Breast epithelium (tissue), 4 donors: ENCODE data around the gene CDK19. TPM values are rescaled to one million over a fixed set of nuclear protein-coding genes. Genes with fewer than 3 reads are reported as not detected.

ENCODE experiments used
- DNase-seq, 2 donors: peaks; one replicate each; pipeline ENCODE4 v3.0.0-alpha.2; 2019; ENCODE audit warnings: low spot score in 2 of 2
- H3K27ac ChIP-seq, 2 donors: fragments of 200-600 bp; sonication (generic) in 1 of 2; one replicate each; pipeline ENCODE4 v1.5.1; 2016 to 2019; ENCODE audit warnings: mild to moderate bottlenecking in 1 of 2
- H3K27me3 ChIP-seq, 2 donors: fragments of 200-600 bp; sonication (generic) in 1 of 2; one replicate each; pipeline versions ENCODE4 v1.5.1 to v1.6.0; 2017 to 2019; ENCODE audit warnings: control low read depth in 1 of 2, mild to moderate bottlenecking in 1 of 2
- H3K36me3 ChIP-seq: fragments of 200-600 bp; one replicate; pipeline ENCODE4 v1.5.1; 2019
- H3K4me1 ChIP-seq, 2 donors: fragments of 200-600 bp; sonication (generic); one replicate each; pipeline ENCODE4 v1.5.1; 2016 to 2019; ENCODE audit warnings: control low read depth in 1 of 2
- H3K4me3 ChIP-seq, 3 donors: fragments of 200-600 bp; sonication (generic); 1 replicate in 2 of 3; 2 replicates in 1 of 3; pipeline ENCODE4 v1.5.1; 2016 to 2019; ENCODE audit warnings: mild to moderate bottlenecking in 3 of 3, moderate library complexity in 2 of 3
- H3K9me3 ChIP-seq, 2 donors: fragments of 200-600 bp; sonication (generic) in 1 of 2; one replicate each; pipeline ENCODE4 v1.5.1; 2016 to 2019; ENCODE audit warnings: control low read depth in 1 of 2
- POLR2A ChIP-seq: fragments of 450-650 bp; IDR thresholded peaks from one replicate; pipeline ENCODE4 v1.6.1; 2016; ENCODE audit warnings: antibody characterized with exemption, mild to moderate bottlenecking, moderate library complexity
- POLR2AphosphoS5 ChIP-seq, 3 donors: sonication (generic); formaldehyde crosslinking; IDR thresholded peaks; one replicate each; pipeline ENCODE4 v1.6.1; 2017; ENCODE audit warnings: antibody characterized with exemption in 3 of 3
- intact Hi-C: fragments of 100-400 bp; cut with DNase I; formaldehyde crosslinking; loops from one replicate; pipeline ENCODE4 v1.15.1; 2023; ENCODE audit warnings: low total_unique reads
- total RNA-seq, 3 donors: library from RNA; depleted of rRNA; stranded (reverse); fragments of >200 nt; gene quantifications; one replicate each; pipeline ENCODE4 v1.1.0, GENCODE V29; 2016
- TF ChIP-seq, protein P1 (sequence below), 3 donors: fragments of 450-650 bp; IDR thresholded peaks; one replicate each; pipeline ENCODE4 v1.5.1; 2016 to 2017; ENCODE audit warnings: antibody characterized with exemption in 3 of 3, mild to moderate bottlenecking in 3 of 3, moderate library complexity in 3 of 3

The CDK19 gene
- total RNA-seq, 3 donors from 2014 or later: 14.1 to 17.9 (median 17.9) TPM

DNA sequence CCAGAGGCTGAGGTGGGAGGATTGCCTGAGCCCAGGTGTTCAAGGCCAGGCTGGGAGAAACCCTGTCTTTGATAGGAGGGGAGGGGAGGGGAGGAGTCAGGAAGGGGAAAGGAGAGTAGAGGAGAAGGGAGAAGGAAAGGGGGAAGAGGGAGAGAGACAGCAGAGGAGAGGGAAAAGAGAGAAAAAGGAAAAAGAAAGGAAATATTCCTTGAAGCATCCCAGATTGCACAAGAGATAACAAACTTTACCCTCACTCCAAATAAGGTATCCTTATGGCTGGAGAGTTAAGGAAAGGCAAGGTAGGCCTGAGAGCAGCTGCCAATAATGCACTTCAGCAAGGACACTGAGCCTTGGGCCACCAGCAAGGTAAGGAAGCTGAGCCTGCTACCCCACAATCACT is 172.6 kb downstream of the CDK19 start:
- Histone ChIP-seq H3K4me1 (no peaks in the 10 kb centered on the region), H3K27ac (no peak overlapping the region), H3K9me3 (peaks cover 0 to 3% of the 10 kb centered on the region in 2 donors), H3K4me3 (no peak overlapping the region), H3K27me3 (no peaks in the 10 kb centered on the region), H3K36me3 (peaks cover 3% of the 10 kb centered on the region)
- TF ChIP-seq POLR2A (no peak), POLR2AphosphoS5 (IDR thresholded peaks at IDR 0.05) (no peak)
- TF ChIP-seq, protein P1, sequence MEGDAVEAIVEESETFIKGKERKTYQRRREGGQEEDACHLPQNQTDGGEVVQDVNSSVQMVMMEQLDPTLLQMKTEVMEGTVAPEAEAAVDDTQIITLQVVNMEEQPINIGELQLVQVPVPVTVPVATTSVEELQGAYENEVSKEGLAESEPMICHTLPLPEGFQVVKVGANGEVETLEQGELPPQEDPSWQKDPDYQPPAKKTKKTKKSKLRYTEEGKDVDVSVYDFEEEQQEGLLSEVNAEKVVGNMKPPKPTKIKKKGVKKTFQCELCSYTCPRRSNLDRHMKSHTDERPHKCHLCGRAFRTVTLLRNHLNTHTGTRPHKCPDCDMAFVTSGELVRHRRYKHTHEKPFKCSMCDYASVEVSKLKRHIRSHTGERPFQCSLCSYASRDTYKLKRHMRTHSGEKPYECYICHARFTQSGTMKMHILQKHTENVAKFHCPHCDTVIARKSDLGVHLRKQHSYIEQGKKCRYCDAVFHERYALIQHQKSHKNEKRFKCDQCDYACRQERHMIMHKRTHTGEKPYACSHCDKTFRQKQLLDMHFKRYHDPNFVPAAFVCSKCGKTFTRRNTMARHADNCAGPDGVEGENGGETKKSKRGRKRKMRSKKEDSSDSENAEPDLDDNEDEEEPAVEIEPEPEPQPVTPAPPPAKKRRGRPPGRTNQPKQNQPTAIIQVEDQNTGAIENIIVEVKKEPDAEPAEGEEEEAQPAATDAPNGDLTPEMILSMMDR (IDR thresholded peaks at IDR 0.05): no peak
- intact Hi-C loops: no loop called here
- no peak for DNase-seq

DNA sequence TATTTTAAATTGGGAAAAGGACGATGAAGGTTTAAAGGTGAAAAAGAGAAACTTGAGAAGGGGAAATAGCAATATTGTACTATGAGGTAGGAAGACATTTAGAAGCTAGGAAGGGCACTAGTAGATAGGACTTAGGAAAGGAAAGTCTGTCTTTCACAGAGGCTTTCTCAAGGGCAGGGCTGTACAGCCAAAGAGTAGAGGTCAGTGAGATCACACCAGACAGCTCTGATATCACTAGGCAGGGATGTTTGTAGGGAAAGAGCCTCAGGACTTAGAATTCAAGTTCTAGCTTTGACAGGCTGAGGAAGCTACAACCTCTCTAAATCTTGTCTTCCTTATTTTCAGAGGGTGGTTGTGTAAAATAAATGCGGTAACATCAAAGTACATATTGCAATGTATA is 178.5 kb downstream of the CDK19 start:
- Histone ChIP-seq H3K36me3 (peaks cover 3% of the 10 kb centered on the region), H3K4me3 (no peak overlapping the region), H3K27me3 (no peaks in the 10 kb centered on the region), H3K27ac (no peak overlapping the region), H3K4me1 (no peaks in the 10 kb centered on the region), H3K9me3 (no peaks in the 10 kb centered on the region)
- no peak for DNase-seq
- intact Hi-C loops: no loop called here
- TF ChIP-seq POLR2A (no peak), POLR2AphosphoS5 (IDR thresholded peaks at IDR 0.05) (no peak)
- TF ChIP-seq, protein P1 (IDR thresholded peaks at IDR 0.05): no peak

DNA sequence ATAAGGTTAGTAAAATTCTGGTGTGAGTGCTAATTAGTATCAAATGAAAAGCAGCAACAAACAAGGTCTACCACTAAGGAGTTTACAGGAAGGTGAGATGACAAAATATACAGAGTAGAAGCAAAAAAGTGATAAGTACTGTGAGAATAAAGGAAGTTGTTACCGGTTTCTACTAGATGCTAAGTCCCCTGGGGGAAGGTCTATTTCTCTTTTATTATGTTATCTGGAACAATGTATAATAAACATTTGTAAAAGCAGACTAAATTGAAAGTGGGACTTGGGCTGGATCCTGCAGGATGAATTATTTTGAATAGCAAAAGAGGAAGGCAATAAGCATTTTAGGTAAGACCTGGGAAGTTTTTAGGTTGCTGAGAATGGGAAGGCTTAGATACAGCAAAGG is 180.2 kb downstream of the CDK19 start:
- intact Hi-C loops: no loop called here
- DNase-seq: no peak
- no peak for TF ChIP-seq POLR2AphosphoS5 (IDR thresholded peaks at IDR 0.05)
- no peak for TF ChIP-seq POLR2A
- TF ChIP-seq, protein P1 (IDR thresholded peaks at IDR 0.05): no peak
- Histone ChIP-seq H3K36me3 (peaks cover 3% of the 10 kb centered on the region), H3K4me3 (no peak overlapping the region), H3K27me3 (no peaks in the 10 kb centered on the region), H3K9me3 (no peaks in the 10 kb centered on the region), H3K4me1 (no peaks in the 10 kb centered on the region), H3K27ac (no peak overlapping the region)

DNA sequence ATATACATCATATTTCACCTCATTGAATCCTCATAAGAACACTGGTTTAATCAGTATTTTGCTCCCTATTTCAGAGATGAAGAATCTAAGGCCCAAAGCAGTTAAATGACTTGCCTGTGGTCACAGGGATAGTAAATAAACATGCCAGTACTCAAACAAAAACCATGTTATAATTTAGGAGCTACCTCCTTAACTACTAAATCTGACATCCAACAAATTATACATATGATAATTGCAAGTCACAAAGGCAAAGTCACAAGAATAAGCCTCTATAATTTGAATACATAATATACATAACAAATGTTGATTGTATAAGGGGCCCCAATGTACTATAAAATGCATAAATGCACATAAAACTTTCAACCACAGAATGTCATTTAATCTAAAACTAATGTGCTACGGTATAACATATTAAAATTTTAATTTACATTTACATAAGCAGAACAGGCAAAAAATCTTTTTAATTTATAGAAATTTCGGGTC is 181.5 kb downstream of the CDK19 start:
- Histone ChIP-seq H3K4me1 (no peaks in the 10 kb centered on the region), H3K27ac (no peak overlapping the region), H3K4me3 (no peak overlapping the region), H3K9me3 (no peaks in the 10 kb centered on the region), H3K27me3 (no peaks in the 10 kb centered on the region), H3K36me3 (peaks cover 3% of the 10 kb centered on the region)
- no peak for DNase-seq
- TF ChIP-seq, protein P1 (IDR thresholded peaks at IDR 0.05): no peak
- TF ChIP-seq POLR2A (no peak), POLR2AphosphoS5 (IDR thresholded peaks at IDR 0.05) (no peak)
- intact Hi-C loops: no loop called here

DNA sequence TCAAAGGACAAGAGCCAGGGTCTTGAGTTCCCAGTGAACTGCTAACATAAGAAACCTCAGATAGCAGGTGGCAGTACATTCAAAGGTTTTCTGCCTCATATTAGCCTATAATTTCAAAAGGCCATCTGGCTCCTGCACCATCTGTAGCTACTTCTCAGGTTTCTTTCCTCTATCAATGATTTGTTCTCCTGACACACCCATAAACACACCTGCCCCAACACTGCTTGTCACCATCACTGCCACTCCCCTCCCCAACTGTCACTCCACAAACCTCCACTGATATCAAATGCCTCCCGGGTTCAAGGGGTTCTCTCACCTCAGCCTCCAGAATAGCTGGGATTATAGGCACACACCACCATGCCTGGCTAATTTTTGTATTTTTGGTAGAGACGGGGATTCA is 186.1 kb downstream of the CDK19 start:
- no peak for DNase-seq
- Histone ChIP-seq H3K36me3 (no peaks in the 10 kb centered on the region), H3K4me1 (no peaks in the 10 kb centered on the region), H3K9me3 (no peaks in the 10 kb centered on the region), H3K27ac (no peak overlapping the region), H3K27me3 (no peaks in the 10 kb centered on the region), H3K4me3 (no peak overlapping the region)
- intact Hi-C loops: no loop called here
- TF ChIP-seq POLR2AphosphoS5 (IDR thresholded peaks at IDR 0.05): no peak
- TF ChIP-seq, protein P1 (IDR thresholded peaks at IDR 0.05): no peak
- no peak for TF ChIP-seq POLR2A
